SH-SY5Y (cell line): ENCODE results near the gene ZER1.

Experiments
- GATA2 ChIP-seq: IDR thresholded peaks from 2 replicates; pipeline ENCODE4 v1.6.1; 2011; ENCODE audit warnings: mild to moderate bottlenecking, low read depth, low read length
- GATA3 ChIP-seq: IDR thresholded peaks from 2 replicates; pipeline ENCODE4 v1.6.1; 2011; ENCODE audit warnings: low read depth, mild to moderate bottlenecking, low read length, moderate library complexity

GRCh38 chr9:128787659-128788058, 15.9 kb upstream of the ZER1 start:
- TF ChIP-seq GATA2 (no peak), GATA3 (no peak)
